T-helper 2 cell (primary cell): Measurements from ENCODE around the gene CNTN2.
A peak's percentile ranks its signal among the peaks of the same experiment; 100 is the strongest.

Experiments
- DNase-seq, 5 experiments: peaks; one replicate each; pipeline versions ENCODE4 v3.0.0 to v3.0.0-alpha.2; 2012 to 2022

Gene CNTN2

GRCh38 chr1:205075642-205076155 is 32.7 kb downstream of the CNTN2 start:
- DNase-seq = no peak

- no peak for DNase-seq
Observed at GRCh38 chr1:205076245-205076761, 33.3 kb downstream of the CNTN2 start.

- DNase-seq = no peak
Observed at GRCh38 chr1:205077158-205077933, 34.3 kb downstream of the CNTN2 start.

GRCh38 chr1:205077934-205078311 is 34.9 kb downstream of the CNTN2 start:
- DNase-seq = no peak

- DNase-seq = no peak
Observed at GRCh38 chr1:205082431-205082830, 39.4 kb downstream of the CNTN2 start.

- no peak for DNase-seq
Observed at GRCh38 chr1:205084360-205084759, 41.3 kb downstream of the CNTN2 start, which contains the start of gene TMEM81. TSS of gene TMEM81 (minus strand) at chr1:205084460. CDS start at chr1:205084320, 140 bp downstream.

GRCh38 chr1:205088341-205088740 is 45.3 kb downstream of the CNTN2 start:
- DNase-seq = no peak

GRCh38 chr1:205091043-205091740 is 48.2 kb downstream of the CNTN2 start:
- no peak for DNase-seq

GRCh38 chr1:205095422-205095821 is 52.4 kb downstream of the CNTN2 start:
- no peak for DNase-seq

GRCh38 chr1:205098242-205098641 is 55.2 kb downstream of the CNTN2 start:
- DNase-seq = no peak

GRCh38 chr1:205102404-205102803 is 59.4 kb downstream of the CNTN2 start:
- DNase-seq = no peak

- no peak for DNase-seq
Observed at GRCh38 chr1:205107327-205107726, 64.3 kb downstream of the CNTN2 start.

GRCh38 chr1:205108464-205108863 is 65.5 kb downstream of the CNTN2 start:
- no peak for DNase-seq

- DNase-seq = no peak
Observed at GRCh38 chr1:205109269-205109668, 66.3 kb downstream of the CNTN2 start.

GRCh38 chr1:205109711-205110110 is 66.7 kb downstream of the CNTN2 start:
- no peak for DNase-seq

GRCh38 chr1:205111354-205111753 is 68.3 kb downstream of the CNTN2 start:
- no peak for DNase-seq

GRCh38 chr1:205118752-205119151 is 75.7 kb downstream of the CNTN2 start:
- peak in 1 of 5 experiments; percentile 17 for DNase-seq

GRCh38 chr1:205121660-205122488 is 78.9 kb downstream of the CNTN2 start, which contains the start of gene RBBP5:
TSS of gene RBBP5 (minus strand) at chr1:205121978. CDS start at chr1:205121873, 105 bp downstream.
- peak; percentile 73 to 99 (median 94) for DNase-seq

- peak in 1 of 5 experiments; percentile 13 for DNase-seq
Observed at GRCh38 chr1:205122489-205122882, 79.5 kb downstream of the CNTN2 start.

GRCh38 chr1:205124726-205125125 is 81.7 kb downstream of the CNTN2 start:
- no peak for DNase-seq

GRCh38 chr1:205127646-205128045 is 84.6 kb downstream of the CNTN2 start:
- DNase-seq = no peak
